ENCODE data around the gene EFNB3. TPM values are rescaled to one million over a fixed set of nuclear protein-coding genes. Genes with fewer than 3 reads are reported as not detected.

Gene EFNB3
- total RNA-seq, 1 experiment from 2014 or later: 0.07 TPM

DNA sequence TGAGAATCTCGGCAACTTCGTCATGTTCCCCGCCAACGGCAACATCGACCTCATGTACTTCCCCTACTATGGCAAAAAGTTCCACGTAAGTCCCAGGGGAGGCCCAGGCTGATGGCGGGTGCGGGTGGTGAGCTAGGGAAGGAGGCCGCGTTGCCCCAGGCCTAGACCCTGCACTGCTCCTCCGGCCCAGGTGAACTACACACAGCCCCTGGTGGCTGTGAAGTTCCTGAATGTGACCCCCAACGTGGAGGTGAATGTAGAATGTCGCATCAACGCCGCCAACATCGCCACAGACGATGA lies 49.5 kb upstream of the EFNB3 start:
- no peak overlapping the region for H3K4me2 ChIP-seq (ENCODE audit: low read length)
- no peak overlapping the region for H3K27ac ChIP-seq (ENCODE audit: low read depth, low read length)
- no peak overlapping the region for H3K9ac ChIP-seq (ENCODE audit: low read length)
- no peaks in the 10 kb centered on the region for H3K9me3 ChIP-seq (ENCODE audit: control insufficient read depth in 1 of 2, insufficient read depth in 1 of 2, low read depth in 1 of 2, low read length in 2 of 2)
- ChIA-PET CTCF (no interaction called here), POLR2A (interaction anchor here (0.5 to 0.6 kb wide), 2 partner anchors 25 to 252 kb away, joined by 3 to 6 read pairs; partner anchors contain the start of gene TMEM256), RAD21 (ENCODE audit: low non-redundant PET in 1 of 2, low total read pairs in 2 of 2, uncharacterized antibody in 2 of 2, unreplicated experiment in 2 of 2) (no interaction called here)
- H3K27me3 ChIP-seq (ENCODE audit: insufficient read depth, low read length): no peaks in the 10 kb centered on the region; the same call in 1 of the 2 replicates
- no peak overlapping the region for H2AFZ ChIP-seq (ENCODE audit: low read depth, low read length, poor library complexity, severe bottlenecking)
- no peak overlapping the region for H3K4me3 ChIP-seq (replicated peaks in 1 of 2; ENCODE audit: low read depth in 1 of 2, low read length in 2 of 2)
- no TSS peak for BruUV-seq (replicated peaks)
- DNase-seq (ENCODE audit: low read depth, low spot score) (no peak), ATAC-seq (no peak)
- H3K79me2 ChIP-seq (ENCODE audit: insufficient read depth, low read length): no peaks in the 10 kb centered on the region
- no peaks in the 10 kb centered on the region for H3K36me3 ChIP-seq (ENCODE audit: control insufficient read depth in 1 of 2, insufficient read depth in 2 of 2, low read length in 2 of 2)
- intact Hi-C loops (cut with micrococcal nuclease): no loop called here
- H3K4me1 ChIP-seq (ENCODE audit: control insufficient read depth in 1 of 2, insufficient read depth in 2 of 2, low read length in 2 of 2): peaks cover 7% of the 10 kb centered on the region in 2 experiments; a peak in 3 of 4 replicates
- H3K9me2 ChIP-seq (ENCODE audit: insufficient read depth): no peaks in the 10 kb centered on the region
- TF ChIP-seq, protein P1, sequence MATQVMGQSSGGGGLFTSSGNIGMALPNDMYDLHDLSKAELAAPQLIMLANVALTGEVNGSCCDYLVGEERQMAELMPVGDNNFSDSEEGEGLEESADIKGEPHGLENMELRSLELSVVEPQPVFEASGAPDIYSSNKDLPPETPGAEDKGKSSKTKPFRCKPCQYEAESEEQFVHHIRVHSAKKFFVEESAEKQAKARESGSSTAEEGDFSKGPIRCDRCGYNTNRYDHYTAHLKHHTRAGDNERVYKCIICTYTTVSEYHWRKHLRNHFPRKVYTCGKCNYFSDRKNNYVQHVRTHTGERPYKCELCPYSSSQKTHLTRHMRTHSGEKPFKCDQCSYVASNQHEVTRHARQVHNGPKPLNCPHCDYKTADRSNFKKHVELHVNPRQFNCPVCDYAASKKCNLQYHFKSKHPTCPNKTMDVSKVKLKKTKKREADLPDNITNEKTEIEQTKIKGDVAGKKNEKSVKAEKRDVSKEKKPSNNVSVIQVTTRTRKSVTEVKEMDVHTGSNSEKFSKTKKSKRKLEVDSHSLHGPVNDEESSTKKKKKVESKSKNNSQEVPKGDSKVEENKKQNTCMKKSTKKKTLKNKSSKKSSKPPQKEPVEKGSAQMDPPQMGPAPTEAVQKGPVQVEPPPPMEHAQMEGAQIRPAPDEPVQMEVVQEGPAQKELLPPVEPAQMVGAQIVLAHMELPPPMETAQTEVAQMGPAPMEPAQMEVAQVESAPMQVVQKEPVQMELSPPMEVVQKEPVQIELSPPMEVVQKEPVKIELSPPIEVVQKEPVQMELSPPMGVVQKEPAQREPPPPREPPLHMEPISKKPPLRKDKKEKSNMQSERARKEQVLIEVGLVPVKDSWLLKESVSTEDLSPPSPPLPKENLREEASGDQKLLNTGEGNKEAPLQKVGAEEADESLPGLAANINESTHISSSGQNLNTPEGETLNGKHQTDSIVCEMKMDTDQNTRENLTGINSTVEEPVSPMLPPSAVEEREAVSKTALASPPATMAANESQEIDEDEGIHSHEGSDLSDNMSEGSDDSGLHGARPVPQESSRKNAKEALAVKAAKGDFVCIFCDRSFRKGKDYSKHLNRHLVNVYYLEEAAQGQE (IDR thresholded peaks at IDR 0.05; ENCODE audit: low read depth): no peak
- TF ChIP-seq, protein P2, sequence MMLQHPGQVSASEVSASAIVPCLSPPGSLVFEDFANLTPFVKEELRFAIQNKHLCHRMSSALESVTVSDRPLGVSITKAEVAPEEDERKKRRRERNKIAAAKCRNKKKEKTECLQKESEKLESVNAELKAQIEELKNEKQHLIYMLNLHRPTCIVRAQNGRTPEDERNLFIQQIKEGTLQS (IDR thresholded peaks at IDR 0.05): no peak
- TF ChIP-seq, protein P3, sequence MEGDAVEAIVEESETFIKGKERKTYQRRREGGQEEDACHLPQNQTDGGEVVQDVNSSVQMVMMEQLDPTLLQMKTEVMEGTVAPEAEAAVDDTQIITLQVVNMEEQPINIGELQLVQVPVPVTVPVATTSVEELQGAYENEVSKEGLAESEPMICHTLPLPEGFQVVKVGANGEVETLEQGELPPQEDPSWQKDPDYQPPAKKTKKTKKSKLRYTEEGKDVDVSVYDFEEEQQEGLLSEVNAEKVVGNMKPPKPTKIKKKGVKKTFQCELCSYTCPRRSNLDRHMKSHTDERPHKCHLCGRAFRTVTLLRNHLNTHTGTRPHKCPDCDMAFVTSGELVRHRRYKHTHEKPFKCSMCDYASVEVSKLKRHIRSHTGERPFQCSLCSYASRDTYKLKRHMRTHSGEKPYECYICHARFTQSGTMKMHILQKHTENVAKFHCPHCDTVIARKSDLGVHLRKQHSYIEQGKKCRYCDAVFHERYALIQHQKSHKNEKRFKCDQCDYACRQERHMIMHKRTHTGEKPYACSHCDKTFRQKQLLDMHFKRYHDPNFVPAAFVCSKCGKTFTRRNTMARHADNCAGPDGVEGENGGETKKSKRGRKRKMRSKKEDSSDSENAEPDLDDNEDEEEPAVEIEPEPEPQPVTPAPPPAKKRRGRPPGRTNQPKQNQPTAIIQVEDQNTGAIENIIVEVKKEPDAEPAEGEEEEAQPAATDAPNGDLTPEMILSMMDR (IDR thresholded peaks at IDR 0.05 in 2 of 3, conservative IDR thresholded peaks at IDR 0.05 in 1 of 3; ENCODE audit: borderline replicate concordance in 1 of 3, insufficient read depth in 1 of 3, low read depth in 2 of 3, low read length in 2 of 3): no peak
- TF ChIP-seq CEBPB (IDR thresholded peaks at IDR 0.05; ENCODE audit: low read depth): no peak
- no peaks in the 10 kb centered on the region for H4K20me1 ChIP-seq (ENCODE audit: insufficient read depth)

All from HCT116 (cell line).